Measurements from ENCODE around the gene MGST2. TPM values are rescaled to one million over a fixed set of nuclear protein-coding genes. Genes with fewer than 3 reads are reported as not detected.

Gene MGST2
- total RNA-seq, result 10 to 100 TPM in 3 of 8 experiments, 1 to 10 TPM in 5; 4.9 to 44.0 (median 9.1) TPM

GRCh38 chr4:139665690-139666529, at the start of gene MGST2:
Gene MGST2 (plus strand): TSS chr4:139665819. CDS start chr4:139666020, 201 bp downstream.
- H3K27ac ChIP-seq, result peak within 1 kb of the TSS; percentile 50 to 64
- peak; percentile 85 to 92 (median 90) for ATAC-seq (replicated peaks in 6 of 8)
- in situ Hi-C loops (cut with MboI; ENCODE audit: low pct_unique_long_range_greater_than_20kb in 2 of 9, low sequenced_read_pairs in 9 of 9, unreplicated experiment in 9 of 9), result no loop called here
- WGBS, 10 experiments, result 0 to 10% (median 5%) methylated on average over 2 to 21 of the region's 32 CpGs; no CpG with 5 or more reads in 1 of the 10 experiments
- H3K4me1 ChIP-seq (replicated peaks in 1 of 2), result peaks cover 9 to 10% of the 10 kb centered on the region in 2 donors
- peak within 1 kb of the TSS; percentile 19 to 39 (median 30) for H3K4me3 ChIP-seq

- Histone ChIP-seq H3K27ac (no peak overlapping the region), H3K4me1 (replicated peaks in 1 of 2) (peaks cover 0 to 3% of the 10 kb centered on the region in 2 donors), H3K4me3 (no peak overlapping the region)
- in situ Hi-C loops (cut with MboI; ENCODE audit: low pct_unique_long_range_greater_than_20kb in 2 of 9, low sequenced_read_pairs in 9 of 9, unreplicated experiment in 9 of 9), result no loop called here
- WGBS, 10 experiments, result 8 to 77% (median 65%) methylated on average over 2 to 7 of the region's 7 CpGs
- peak in 3 of 8 experiments; percentile 52 to 67 (median 57) for ATAC-seq (replicated peaks in 6 of 8)
Measured at GRCh38 chr4:139617702-139618490, 47.7 kb upstream of the MGST2 start.

GRCh38 chr4:139619644-139620043, 46.0 kb upstream of the MGST2 start:
- H3K4me3 ChIP-seq, result no peak overlapping the region
- ATAC-seq (replicated peaks in 6 of 8), result peak in 3 of 8 experiments; percentile 77 to 84 (median 83)
- 45 to 100% (median 89%) methylated on average over 1 to 4 of the region's 5 CpGs; no CpG with 5 or more reads in 3 of the 10 experiments for WGBS, 10 experiments
- in situ Hi-C loops (cut with MboI; ENCODE audit: low pct_unique_long_range_greater_than_20kb in 2 of 9, low sequenced_read_pairs in 9 of 9, unreplicated experiment in 9 of 9), result no loop called here
- no peak overlapping the region for H3K27ac ChIP-seq
- peaks cover 0 to 6% of the 10 kb centered on the region in 2 donors for H3K4me1 ChIP-seq (replicated peaks in 1 of 2)

- H3K4me1 ChIP-seq (replicated peaks in 1 of 2), result peaks cover 6 to 9% of the 10 kb centered on the region in 2 donors
- no peak overlapping the region for H3K4me3 ChIP-seq
- WGBS, 10 experiments, result 0 to 80% (median 60%) methylated on average over 1 to 4 of the region's 4 CpGs; no CpG with 5 or more reads in 3 of the 10 experiments
- in situ Hi-C loops (cut with MboI; ENCODE audit: low pct_unique_long_range_greater_than_20kb in 2 of 9, low sequenced_read_pairs in 9 of 9, unreplicated experiment in 9 of 9), result no loop called here
- no peak overlapping the region for H3K27ac ChIP-seq
- peak in 4 of 8 experiments; percentile 40 to 83 (median 70) for ATAC-seq (replicated peaks in 6 of 8)
Measured at GRCh38 chr4:139622901-139623381, 42.7 kb upstream of the MGST2 start.

GRCh38 chr4:139624441-139625092, 41.1 kb upstream of the MGST2 start:
- H3K4me1 ChIP-seq (replicated peaks in 1 of 2), result peaks cover 14% of the 10 kb centered on the region in 2 donors
- no peak overlapping the region for H3K4me3 ChIP-seq
- 0 to 100% (median 37%) methylated on average over 1 to 3 of the region's 3 CpGs; no CpG with 5 or more reads in 2 of the 10 experiments for WGBS, 10 experiments
- no peak for ATAC-seq (replicated peaks in 6 of 8)
- H3K27ac ChIP-seq, result no peak overlapping the region
- in situ Hi-C loops (cut with MboI; ENCODE audit: low pct_unique_long_range_greater_than_20kb in 2 of 9, low sequenced_read_pairs in 9 of 9, unreplicated experiment in 9 of 9), result no loop called here

- ATAC-seq (replicated peaks in 6 of 8), result no peak
- peaks cover 14% of the 10 kb centered on the region in 2 donors for H3K4me1 ChIP-seq (replicated peaks in 1 of 2)
- H3K4me3 ChIP-seq, result no peak overlapping the region
- 30 to 92% (median 63%) methylated on average over 2 to 3 of the region's 3 CpGs; no CpG with 5 or more reads in 4 of the 10 experiments for WGBS, 10 experiments
- H3K27ac ChIP-seq, result no peak overlapping the region
- in situ Hi-C loops (cut with MboI; ENCODE audit: low pct_unique_long_range_greater_than_20kb in 2 of 9, low sequenced_read_pairs in 9 of 9, unreplicated experiment in 9 of 9), result no loop called here
Measured at GRCh38 chr4:139625093-139625455, 40.5 kb upstream of the MGST2 start.

- in situ Hi-C loops (cut with MboI; ENCODE audit: low pct_unique_long_range_greater_than_20kb in 2 of 9, low sequenced_read_pairs in 9 of 9, unreplicated experiment in 9 of 9), result no loop called here
- no peak for ATAC-seq (replicated peaks in 6 of 8)
- Histone ChIP-seq H3K4me1 (replicated peaks in 1 of 2) (peaks cover 14% of the 10 kb centered on the region in 2 donors), H3K4me3 (no peak overlapping the region), H3K27ac (no peak overlapping the region)
- 25 to 100% (median 60%) methylated on average over 1 to 2 of the region's 4 CpGs; no CpG with 5 or more reads in 7 of the 10 experiments for WGBS, 10 experiments
Measured at GRCh38 chr4:139625482-139625881, 40.1 kb upstream of the MGST2 start.

- no peak overlapping the region for H3K4me3 ChIP-seq
- ATAC-seq (replicated peaks in 6 of 8), result peak; percentile 19 to 99 (median 72)
- 23 to 68% (median 35%) methylated on average over 3 to 13 of the region's 16 CpGs for WGBS, 10 experiments
- peaks cover 9 to 14% of the 10 kb centered on the region in 2 donors for H3K4me1 ChIP-seq (replicated peaks in 1 of 2)
- in situ Hi-C loops (cut with MboI; ENCODE audit: low pct_unique_long_range_greater_than_20kb in 2 of 9, low sequenced_read_pairs in 9 of 9, unreplicated experiment in 9 of 9), result no loop called here
- no peak overlapping the region for H3K27ac ChIP-seq
Measured at GRCh38 chr4:139628184-139629012, 37.2 kb upstream of the MGST2 start.

- 60 to 95% (median 83%) methylated on average over 1 to 3 of the region's 3 CpGs; no CpG with 5 or more reads in 4 of the 10 experiments for WGBS, 10 experiments
- peaks cover 9 to 14% of the 10 kb centered on the region in 2 donors for H3K4me1 ChIP-seq (replicated peaks in 1 of 2)
- no peak overlapping the region for H3K4me3 ChIP-seq
- in situ Hi-C loops (cut with MboI; ENCODE audit: low pct_unique_long_range_greater_than_20kb in 2 of 9, low sequenced_read_pairs in 9 of 9, unreplicated experiment in 9 of 9), result no loop called here
- H3K27ac ChIP-seq, result no peak overlapping the region
- peak in 2 of 8 experiments; percentile 14 to 23 for ATAC-seq (replicated peaks in 6 of 8)
Measured at GRCh38 chr4:139629436-139630125, 36.0 kb upstream of the MGST2 start.

GRCh38 chr4:139630126-139630495, 35.5 kb upstream of the MGST2 start:
- Histone ChIP-seq H3K4me1 (replicated peaks in 1 of 2) (peaks cover 8 to 14% of the 10 kb centered on the region in 2 donors), H3K4me3 (no peak overlapping the region), H3K27ac (no peak overlapping the region)
- WGBS, 10 experiments, result 40 to 100% (median 87%) methylated on average over 1 of the region's 1 CpG; no CpG with 5 or more reads in 2 of the 10 experiments
- peak in 2 of 8 experiments; percentile 71 to 94 for ATAC-seq (replicated peaks in 6 of 8)
- in situ Hi-C loops (cut with MboI; ENCODE audit: low pct_unique_long_range_greater_than_20kb in 2 of 9, low sequenced_read_pairs in 9 of 9, unreplicated experiment in 9 of 9), result no loop called here

- Histone ChIP-seq H3K4me1 (replicated peaks in 1 of 2) (peaks cover 5 to 14% of the 10 kb centered on the region in 2 donors), H3K4me3 (no peak overlapping the region), H3K27ac (no peak overlapping the region)
- 33 to 83% (median 60%) methylated on average over 1 to 5 of the region's 5 CpGs; no CpG with 5 or more reads in 1 of the 10 experiments for WGBS, 10 experiments
- in situ Hi-C loops (cut with MboI; ENCODE audit: low pct_unique_long_range_greater_than_20kb in 2 of 9, low sequenced_read_pairs in 9 of 9, unreplicated experiment in 9 of 9), result no loop called here
- no peak for ATAC-seq (replicated peaks in 6 of 8)
Measured at GRCh38 chr4:139630991-139631390, 34.6 kb upstream of the MGST2 start.

Data from motor neuron (in vitro differentiated cells).